Measurements from ENCODE around the gene ARHGAP15.

GRCh38 chr2:143736904-143737303 is 607.7 kb downstream of the ARHGAP15 start:
- TF ChIP-seq, protein P1, sequence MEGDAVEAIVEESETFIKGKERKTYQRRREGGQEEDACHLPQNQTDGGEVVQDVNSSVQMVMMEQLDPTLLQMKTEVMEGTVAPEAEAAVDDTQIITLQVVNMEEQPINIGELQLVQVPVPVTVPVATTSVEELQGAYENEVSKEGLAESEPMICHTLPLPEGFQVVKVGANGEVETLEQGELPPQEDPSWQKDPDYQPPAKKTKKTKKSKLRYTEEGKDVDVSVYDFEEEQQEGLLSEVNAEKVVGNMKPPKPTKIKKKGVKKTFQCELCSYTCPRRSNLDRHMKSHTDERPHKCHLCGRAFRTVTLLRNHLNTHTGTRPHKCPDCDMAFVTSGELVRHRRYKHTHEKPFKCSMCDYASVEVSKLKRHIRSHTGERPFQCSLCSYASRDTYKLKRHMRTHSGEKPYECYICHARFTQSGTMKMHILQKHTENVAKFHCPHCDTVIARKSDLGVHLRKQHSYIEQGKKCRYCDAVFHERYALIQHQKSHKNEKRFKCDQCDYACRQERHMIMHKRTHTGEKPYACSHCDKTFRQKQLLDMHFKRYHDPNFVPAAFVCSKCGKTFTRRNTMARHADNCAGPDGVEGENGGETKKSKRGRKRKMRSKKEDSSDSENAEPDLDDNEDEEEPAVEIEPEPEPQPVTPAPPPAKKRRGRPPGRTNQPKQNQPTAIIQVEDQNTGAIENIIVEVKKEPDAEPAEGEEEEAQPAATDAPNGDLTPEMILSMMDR (conservative IDR thresholded peaks at IDR 0.05 in 1 of 2, IDR thresholded peaks at IDR 0.05 in 1 of 2; ENCODE audit: low read depth in 1 of 2, low read length in 2 of 2) = no peak
- TF ChIP-seq EZH2 (IDR thresholded peaks at IDR 0.05; ENCODE audit: low read length, missing control alignments) = no peak

All from fibroblast of lung (primary cell).